GM19455 (cell line): ENCODE data around the gene TRERF1.
"Not testable (repeated sequence)": the region's sequence is repeated elsewhere in the genome, so short reads cannot be mapped to it uniquely, and the experiment has no call there.

Source experiments
- ATAC-seq: cut with Tn5 transposase; IDR thresholded peaks from one replicate; pipeline ENCODE4 v1.9.1; 2021; ENCODE audit not compliant: unreplicated experiment

TRERF1 gene

GRCh38 chr6:42200035-42200434 is 251.7 kb downstream of the TRERF1 start:
- no peak for ATAC-seq

DNA sequence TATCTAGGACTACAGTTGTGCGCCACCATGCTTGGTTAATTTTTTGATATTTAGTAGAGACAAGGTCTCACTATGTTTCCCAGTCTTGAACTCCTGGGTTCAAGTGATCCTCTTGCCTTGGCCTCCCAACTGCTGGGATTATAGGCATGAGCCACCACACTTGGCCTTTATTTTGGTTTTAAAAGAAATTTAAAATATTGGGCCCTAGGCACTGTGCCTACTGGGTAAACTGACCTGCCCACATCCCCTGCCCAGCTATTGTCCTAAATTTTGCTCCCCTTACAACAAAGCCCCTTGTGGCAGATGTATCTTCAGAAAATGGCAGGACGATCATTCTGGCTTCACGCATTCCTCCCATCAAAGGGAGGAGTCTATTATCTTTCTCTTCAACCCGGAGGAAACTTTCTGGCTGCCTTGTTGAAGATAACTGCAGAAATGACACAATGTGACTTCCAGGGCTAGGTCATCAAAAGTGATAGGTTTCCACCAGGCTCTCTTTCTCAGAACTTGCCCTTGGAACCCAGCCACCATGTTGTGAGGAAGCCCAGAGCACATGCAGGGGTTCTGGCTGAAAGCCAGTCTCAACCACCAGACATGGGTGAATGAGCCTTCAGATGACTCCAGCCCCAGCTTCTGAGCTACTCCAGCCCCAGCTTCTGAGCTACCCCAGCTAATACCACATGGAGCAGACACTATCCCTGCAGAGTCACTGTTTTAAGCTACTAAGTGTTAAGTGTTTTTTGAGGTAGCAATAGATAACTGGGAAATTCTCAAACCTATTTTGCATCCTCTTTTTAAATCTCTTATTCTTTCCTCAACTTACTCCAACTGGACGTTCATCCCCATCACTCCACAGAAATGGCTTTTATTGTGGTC is 252.4 kb downstream of the TRERF1 start:
- ATAC-seq: no peak

DNA sequence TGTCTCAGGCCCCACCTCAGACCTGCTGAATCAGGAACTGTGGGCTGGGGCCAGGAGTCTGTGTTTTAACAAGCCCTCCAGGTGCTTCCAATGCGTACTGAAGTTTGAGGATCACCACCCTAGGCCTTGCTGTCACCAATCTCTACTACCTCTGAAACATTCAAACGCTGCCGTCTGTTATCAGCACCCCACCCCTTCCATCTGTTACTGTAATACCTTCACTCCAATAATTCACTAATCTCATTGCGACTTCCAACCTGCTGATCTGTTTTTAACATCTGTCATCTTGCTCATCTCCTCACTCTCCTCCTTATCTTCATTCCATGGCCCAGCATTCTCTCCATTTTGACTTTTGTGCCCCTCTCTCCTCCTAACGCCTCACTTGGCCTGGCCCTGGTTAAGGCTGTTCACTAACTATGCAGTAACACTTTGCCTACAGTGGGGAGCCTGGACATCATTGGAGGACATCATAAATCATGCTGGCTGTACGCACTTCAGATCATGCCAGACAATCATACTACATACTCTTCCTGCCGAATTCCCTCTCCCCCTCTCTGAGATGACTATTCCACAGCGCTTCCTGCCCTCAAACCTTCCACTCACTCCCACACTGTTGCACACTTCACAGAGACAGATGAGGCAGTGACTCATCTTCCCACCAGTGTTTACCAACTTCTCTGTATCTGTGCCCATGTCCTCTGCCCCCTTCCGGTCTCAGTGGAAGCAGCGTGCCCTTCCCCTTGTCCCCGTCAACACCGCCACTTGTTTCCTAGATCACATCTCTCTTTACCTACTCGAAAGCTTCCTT is 254.0 kb downstream of the TRERF1 start:
- no peak for ATAC-seq

DNA sequence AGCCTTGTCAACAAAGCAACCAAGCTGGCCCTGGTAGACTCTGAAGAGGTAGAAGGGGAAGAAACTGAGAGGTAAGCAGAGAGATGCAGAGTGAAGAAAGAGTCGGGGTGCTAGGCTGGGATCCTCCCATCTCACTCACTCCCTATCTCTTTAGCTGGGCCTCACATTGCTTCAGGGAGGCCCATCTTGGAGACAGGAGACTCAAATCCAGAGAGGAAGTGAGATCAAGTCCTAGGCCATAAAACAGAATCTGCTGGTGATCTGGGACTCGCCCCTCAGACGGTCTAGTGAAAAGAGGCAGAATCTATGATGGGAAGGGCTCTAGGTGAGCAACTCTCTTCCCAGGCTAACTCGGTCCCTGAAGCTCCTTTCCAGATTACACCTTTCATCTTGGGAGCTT is 256.3 kb downstream of the TRERF1 start:
- ATAC-seq: no peak

- no peak for ATAC-seq
These were observed 257.7 kb downstream of the TRERF1 start for GRCh38 chr6:42194056-42194455.

DNA sequence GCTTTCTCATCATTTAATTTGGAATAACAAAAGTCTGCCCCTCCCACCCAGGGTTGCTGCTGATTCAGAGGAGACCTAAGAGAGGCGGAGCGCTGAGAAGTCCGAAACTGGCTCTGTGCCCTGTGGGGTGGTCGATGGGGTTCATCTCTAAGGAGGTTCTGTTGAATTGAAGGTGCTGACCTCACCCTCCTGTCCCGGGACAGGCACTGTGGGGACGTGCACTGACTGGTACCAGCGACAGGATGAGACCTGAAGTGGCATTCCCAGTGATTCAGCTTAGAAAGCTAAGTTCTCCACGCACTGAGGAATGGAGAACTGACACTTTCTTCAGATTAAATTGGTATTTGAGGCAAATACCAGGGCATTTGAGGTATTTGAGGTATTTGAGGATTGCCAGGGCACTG is 258.2 kb downstream of the TRERF1 start:
- ATAC-seq: no peak

DNA sequence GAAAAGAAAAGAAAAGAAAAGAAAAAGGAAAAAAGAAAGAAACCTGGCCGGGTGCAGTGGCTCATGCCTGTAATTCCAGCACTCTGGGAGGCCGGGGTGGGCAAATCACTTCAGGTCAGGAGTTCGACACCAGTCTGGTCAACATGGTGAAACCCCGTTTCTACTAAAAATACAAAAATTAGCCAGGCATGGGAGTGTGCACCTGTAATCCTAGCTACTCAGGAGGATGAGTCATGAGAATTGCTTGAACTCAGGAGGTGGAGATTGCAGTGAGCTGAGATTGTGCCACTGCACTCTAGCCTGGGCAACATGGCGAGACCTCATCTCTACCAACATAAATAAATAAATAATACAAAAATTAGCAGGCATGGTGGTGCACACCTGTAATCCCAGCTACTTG is 259.3 kb downstream of the TRERF1 start:
- ATAC-seq: not testable (repeated sequence)

DNA sequence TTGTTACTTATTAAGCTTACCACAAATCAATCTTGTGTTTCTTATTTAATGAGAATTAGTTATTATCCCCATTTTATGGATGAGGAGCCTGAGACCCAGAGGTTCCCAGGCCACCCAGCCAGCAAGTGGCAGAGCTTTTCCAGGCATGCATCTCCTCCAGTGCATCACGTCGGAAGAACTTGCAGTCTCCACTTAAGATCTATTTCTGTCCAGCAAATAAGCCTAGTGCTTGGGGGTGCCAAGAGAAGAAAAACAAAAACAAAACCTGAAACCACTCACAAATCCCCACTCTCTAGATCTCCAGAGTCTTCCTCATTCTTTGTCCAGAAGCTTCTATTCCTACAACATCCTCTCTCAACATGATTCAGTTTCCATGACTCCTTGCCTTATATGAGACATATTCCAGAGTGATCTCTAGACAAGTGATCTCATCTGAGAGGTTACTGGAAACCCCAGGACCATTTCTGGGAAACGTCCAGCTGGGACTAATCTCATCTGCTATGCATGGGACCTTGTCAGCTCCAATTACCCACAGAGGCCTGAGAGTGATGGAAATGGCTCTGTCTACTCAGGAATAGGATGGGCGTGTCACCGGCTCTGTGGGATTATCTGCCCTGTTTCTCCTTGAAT is 261.1 kb downstream of the TRERF1 start:
- no peak for ATAC-seq

DNA sequence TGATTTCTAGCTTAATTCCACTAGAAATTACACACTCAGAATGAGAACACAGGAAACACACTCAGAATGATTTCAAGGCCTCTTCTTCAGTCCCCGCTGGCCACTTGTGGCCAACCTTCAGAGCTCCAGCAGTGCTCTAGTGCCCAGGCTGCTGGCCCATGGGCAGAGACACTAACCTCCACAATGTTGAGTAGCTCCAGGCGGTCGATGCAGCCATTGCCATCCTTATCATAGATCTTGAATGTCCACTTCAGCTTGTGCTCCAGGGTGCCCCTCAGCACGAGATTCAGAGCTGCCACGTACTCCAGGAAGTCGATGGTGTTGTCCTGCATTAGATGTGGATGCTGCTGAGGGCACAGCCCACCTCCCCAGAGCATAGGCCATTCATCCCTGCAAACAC is 263.3 kb downstream of the TRERF1 start:
- no peak for ATAC-seq

GRCh38 chr6:42185597-42185996 is 266.1 kb downstream of the TRERF1 start:
- ATAC-seq: no peak

DNA sequence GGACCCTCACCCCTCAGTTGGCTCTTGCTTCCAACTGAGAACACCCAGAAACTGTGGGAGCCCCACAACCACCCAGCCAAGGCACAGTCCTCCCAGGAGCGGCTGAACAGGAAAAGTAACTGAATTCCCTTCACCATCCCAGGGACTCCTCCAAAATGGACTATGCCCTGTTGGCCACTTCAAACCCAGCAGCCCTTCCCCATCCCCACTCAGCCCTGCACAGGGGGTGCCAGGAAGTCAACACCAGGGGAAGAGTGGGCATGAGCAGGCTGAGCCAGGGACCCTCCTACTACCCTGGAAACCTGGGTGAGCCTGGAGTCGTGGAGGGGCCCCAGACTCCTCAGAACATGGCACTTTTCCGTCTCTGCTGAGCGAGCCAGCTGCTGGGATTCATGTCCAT is 267.3 kb downstream of the TRERF1 start:
- no peak for ATAC-seq

- no peak for ATAC-seq
These were observed 269.6 kb downstream of the TRERF1 start for GRCh38 chr6:42182101-42182500.

GRCh38 chr6:42179945-42180313 is 271.8 kb downstream of the TRERF1 start:
- ATAC-seq: no peak

- ATAC-seq: no peak
These were observed 272.3 kb downstream of the TRERF1 start for GRCh38 chr6:42179261-42179944.

DNA sequence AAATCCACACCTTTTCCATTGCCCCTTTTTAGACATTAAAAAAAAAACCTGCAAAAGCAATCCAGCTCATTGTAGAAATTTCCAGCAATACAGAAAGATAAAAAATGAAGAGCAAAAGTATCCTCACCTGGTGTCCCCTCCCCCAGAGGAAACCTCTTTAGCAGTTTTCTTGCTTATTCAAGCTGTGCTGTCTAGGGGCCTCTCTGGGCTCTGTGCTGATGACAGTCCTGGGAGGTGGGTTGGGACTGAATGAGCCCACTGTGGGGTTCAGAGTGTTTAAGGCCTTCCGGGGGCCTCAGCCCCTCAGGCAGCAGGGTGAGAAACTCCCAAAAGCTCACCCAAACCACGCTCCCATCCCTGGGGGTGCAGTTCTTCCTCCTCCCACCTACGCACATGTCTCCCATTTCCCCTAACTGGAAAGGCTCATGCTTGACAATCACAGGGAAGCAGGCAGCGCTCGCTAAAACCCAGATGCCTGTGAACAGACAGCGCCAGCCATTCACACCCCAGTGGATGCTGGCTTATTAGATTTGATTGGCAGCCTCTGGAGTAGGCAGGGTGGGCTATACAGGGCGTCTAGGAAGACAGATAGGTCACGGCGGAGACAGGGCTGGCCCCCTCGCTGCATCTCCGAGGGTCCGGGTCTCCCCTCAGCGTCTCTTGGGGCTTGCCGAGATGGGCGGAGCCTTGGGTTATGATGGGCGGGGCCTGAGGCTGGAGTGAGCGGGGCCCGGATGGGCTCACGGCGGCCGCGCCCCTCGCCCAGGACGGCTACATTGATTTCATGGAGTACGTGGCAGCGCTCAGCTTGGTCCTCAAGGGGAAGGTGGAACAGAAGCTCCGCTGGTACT is 274.0 kb downstream of the TRERF1 start:
- ATAC-seq: no peak

DNA sequence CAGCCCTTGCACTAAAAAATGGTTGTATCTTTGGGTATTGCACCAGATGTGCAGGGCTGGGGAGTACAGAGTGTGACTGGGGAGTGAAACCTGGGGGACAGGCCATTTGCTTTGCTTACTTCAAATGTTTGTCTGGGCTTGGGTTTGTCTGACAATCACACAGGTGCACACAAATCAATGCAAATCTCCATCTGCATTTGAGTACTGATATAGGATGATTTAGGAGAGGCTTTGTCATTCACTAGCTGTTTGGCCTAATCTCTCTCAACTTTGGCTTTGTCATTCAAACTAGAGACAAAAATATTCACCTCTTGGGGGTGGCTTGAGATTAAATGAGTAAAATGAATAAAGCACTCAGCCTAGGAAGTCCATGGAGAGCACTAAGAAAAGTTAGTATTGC is 274.7 kb downstream of the TRERF1 start:
- no peak for ATAC-seq

- ATAC-seq: no peak
These were observed 275.9 kb downstream of the TRERF1 start for GRCh38 chr6:42175860-42176259.
